GM12892 (cell line): Measurements from ENCODE around the gene MACROD2.

Source experiments
- POLR2A ChIP-seq: IDR thresholded peaks from 2 replicates; pipeline ENCODE4 v1.6.1; 2011; ENCODE audit warnings: low read depth, low read length, control low read depth
- TAF1 ChIP-seq: IDR thresholded peaks from 2 replicates; pipeline ENCODE4 v1.6.1; 2011; ENCODE audit warnings: low read depth, mild to moderate bottlenecking, control low read depth, low read length, borderline replicate concordance

GRCh38 chr20:14631011-14631410, 635.7 kb downstream of the MACROD2 start:
- TF ChIP-seq POLR2A (no peak), TAF1 (no peak)
